Liver (tissue), 2 donors: Measurements from ENCODE around the gene HAPLN1.

Experiments used
- FOXA1 ChIP-seq: IDR thresholded peaks from 2 replicates; pipeline ENCODE4 v1.6.1; 2016; ENCODE audit warnings: antibody characterized with exemption
- MAX ChIP-seq: IDR thresholded peaks from 2 replicates; pipeline ENCODE4 v1.6.1; 2016; ENCODE audit warnings: antibody characterized with exemption
- SP1 ChIP-seq: IDR thresholded peaks from 2 replicates; pipeline ENCODE4 v1.6.1; 2018; ENCODE audit warnings: antibody characterized with exemption, mild to moderate bottlenecking
- TAF1 ChIP-seq: conservative IDR thresholded peaks from 2 replicates; pipeline ENCODE4 v1.6.1; 2016; ENCODE audit warnings: antibody characterized with exemption, mild to moderate bottlenecking
- donor health status: healthy.

DNA sequence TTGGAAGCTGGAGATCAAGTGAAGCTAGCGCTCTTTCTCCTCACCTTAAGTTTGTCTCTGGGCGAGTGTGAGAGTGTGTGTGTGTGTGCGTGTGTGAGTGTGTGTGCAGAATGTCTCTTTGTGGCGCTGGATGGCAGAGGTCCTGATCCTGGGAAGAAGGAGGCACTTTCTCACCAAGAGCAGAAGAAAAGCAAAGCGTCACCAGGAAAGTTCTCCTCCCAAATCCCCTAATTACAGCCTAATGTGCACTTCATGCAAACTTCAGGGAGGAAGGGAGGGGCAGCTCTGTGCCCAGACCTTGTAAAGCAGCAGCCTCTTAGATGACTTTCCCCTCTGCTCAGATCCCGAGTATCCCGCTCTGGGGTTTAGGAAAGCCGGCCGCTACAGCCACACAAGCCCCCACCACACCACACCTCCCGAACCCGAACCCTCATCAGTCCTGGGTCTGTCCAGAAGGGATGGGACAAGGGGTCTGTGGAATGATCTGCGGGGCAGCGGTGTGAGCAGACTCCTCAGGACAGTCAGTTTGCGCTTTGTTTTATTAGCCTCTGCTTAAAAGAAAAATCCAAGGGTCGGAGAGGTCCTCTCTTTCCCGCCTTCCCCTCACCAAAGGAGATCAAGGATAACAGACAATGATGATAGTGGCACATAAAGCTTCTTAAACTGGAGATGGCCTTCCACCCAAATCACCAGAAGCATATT, at the start of gene HAPLN1:
- TF ChIP-seq FOXA1 (no peak), MAX (no peak), SP1 (no peak), TAF1 (no peak)
